IMR-90 (cell line): ENCODE data around the gene KHDRBS1. TPM values are rescaled to one million over a fixed set of nuclear protein-coding genes. Genes with fewer than 3 reads are reported as not detected.

Experiments
- ATAC-seq: fragments of 200-7000 bp; cut with Tn5 transposase; 2 replicates; pipeline ENCODE4 v1.9.1; 2020; ENCODE audit warnings: low read depth, mild to moderate bottlenecking, moderate library complexity
- BruUV-seq: library from RNA; stranded (reverse); fragments of 400-500 nt; replicated peaks from 2 replicates; lab custom pipeline; 2021; lab: Mats Ljungman, UMichigan
- CTCF ChIA-PET: fragments of 300-600 bp; formaldehyde crosslinking; extraction: SDS; loops from one replicate; lab custom pipeline; 2021; ENCODE audit warnings: antibody characterized with exemption; lab: Yijun Ruan, JAX
- POLR2A ChIA-PET: fragments of 300-600 bp; sonication (Branson Sonifier 250); formaldehyde crosslinking; loops from one replicate; lab custom pipeline; 2022; ENCODE audit warnings: antibody characterized with exemption; ENCODE audit not compliant: unreplicated experiment; lab: Charles Lee
- DNase-seq: peaks from one replicate; pipeline ENCODE4 v3.0.0; 2013
- H2AFZ ChIP-seq: replicated peaks from 2 replicates; pipeline ENCODE3; 2013; ENCODE audit warnings: low read length, mild to moderate bottlenecking; ENCODE audit not compliant: poor library complexity
- H2AK5ac ChIP-seq: 2 replicates; pipeline ENCODE4 v1.6.1; 2013; ENCODE audit warnings: low read depth, low read length, inconsistent platforms
- H2AK9ac ChIP-seq: replicated peaks from 2 replicates; pipeline ENCODE3; 2013; ENCODE audit warnings: mild to moderate bottlenecking, low read depth, low read length, moderate library complexity; ENCODE audit not compliant: poor library complexity
- H2BK120ac ChIP-seq: 2 replicates; pipeline ENCODE4 v1.6.1; 2013; ENCODE audit warnings: low read depth, low read length, inconsistent platforms
- H2BK15ac ChIP-seq: 3 replicates; pipeline ENCODE4 v1.6.1; 2013; ENCODE audit warnings: low read depth, low read length, inconsistent platforms
- H2BK20ac ChIP-seq: 2 replicates; pipeline ENCODE4 v1.6.1; 2013; ENCODE audit warnings: low read depth, mild to moderate bottlenecking, inconsistent platforms, low read length, moderate library complexity
- H2BK5ac ChIP-seq: 2 replicates; pipeline ENCODE4 v1.6.1; 2013; ENCODE audit warnings: mild to moderate bottlenecking, low read depth, low read length, inconsistent platforms; ENCODE audit not compliant: poor library complexity, severe bottlenecking
- H3K14ac ChIP-seq: replicated peaks from 2 replicates; pipeline ENCODE4 v1.6.1; 2013; ENCODE audit warnings: low read depth, low read length, inconsistent platforms
- H3K18ac ChIP-seq: 2 replicates; pipeline ENCODE4 v1.6.1; 2013; ENCODE audit warnings: low read depth, low read length, control low read depth
- H3K23ac ChIP-seq: 2 replicates; pipeline ENCODE4 v1.6.1; 2013; ENCODE audit warnings: low read depth, low read length, inconsistent platforms
- H3K27ac ChIP-seq: 2 replicates; pipeline ENCODE4 v1.5.1; 2013; ENCODE audit warnings: mild to moderate bottlenecking, control low read depth, low read length; ENCODE audit not compliant: insufficient read depth
- H3K27me3 ChIP-seq: 2 replicates; pipeline ENCODE4 v1.6.1; 2013; ENCODE audit warnings: low read length; ENCODE audit not compliant: control insufficient read depth, insufficient read depth
- H3K36me3 ChIP-seq: 2 replicates; pipeline ENCODE4 v1.6.1; 2013; ENCODE audit warnings: low read length, mixed read lengths; ENCODE audit not compliant: control insufficient read depth, insufficient read depth
- H3K4ac ChIP-seq: 2 replicates; pipeline ENCODE4 v1.6.1; 2013; ENCODE audit warnings: low read depth, low read length, inconsistent platforms
- H3K4me1 ChIP-seq: 2 replicates; pipeline ENCODE4 v1.6.1; 2013; ENCODE audit warnings: low read length, mixed read lengths; ENCODE audit not compliant: control insufficient read depth, insufficient read depth
- H3K4me2 ChIP-seq: 2 replicates; pipeline ENCODE4 v1.6.1; 2013; ENCODE audit warnings: low read depth, mild to moderate bottlenecking, control low read depth, low read length, moderate library complexity
- H3K4me3 ChIP-seq: 2 replicates; pipeline ENCODE4 v1.5.1; 2013; ENCODE audit warnings: low read depth, mild to moderate bottlenecking, control low read depth, low read length, moderate library complexity; ENCODE audit not compliant: insufficient read depth
- H3K56ac ChIP-seq: 2 replicates; pipeline ENCODE4 v1.6.1; 2013; ENCODE audit warnings: low read length, inconsistent platforms; ENCODE audit not compliant: insufficient read depth; ENCODE audit errors: extremely low read depth
- H3K79me1 ChIP-seq, 2 experiments: 2 replicates each; pipeline ENCODE4 v1.6.1; 2013; ENCODE audit warnings: low read length in 2 of 2, inconsistent platforms in 1 of 2, low read depth in 1 of 2
- H3K9ac ChIP-seq: 2 replicates; pipeline ENCODE4 v1.6.1; 2013; ENCODE audit warnings: low read depth, low read length, control low read depth
- H3K9me1 ChIP-seq: 2 replicates; pipeline ENCODE4 v1.6.1; 2013; ENCODE audit warnings: low read length, inconsistent platforms; ENCODE audit not compliant: insufficient read depth
- H3K9me3 ChIP-seq: 2 replicates; pipeline ENCODE4 v1.6.1; 2013; ENCODE audit warnings: low read length; ENCODE audit not compliant: control insufficient read depth, insufficient read depth
- H4K20me1 ChIP-seq: 2 replicates; pipeline ENCODE4 v1.6.1; 2013; ENCODE audit warnings: low read length, inconsistent platforms; ENCODE audit not compliant: insufficient read depth
- H4K5ac ChIP-seq: 2 replicates; pipeline ENCODE4 v1.6.1; 2013; ENCODE audit warnings: mild to moderate bottlenecking, low read depth, low read length, control low read depth
- H4K8ac ChIP-seq, 2 experiments: 2 replicates each; pipeline ENCODE4 v1.6.1; 2013; ENCODE audit warnings: low read depth in 2 of 2, low read length in 2 of 2, control low read depth in 1 of 2, inconsistent platforms in 1 of 2
- H4K91ac ChIP-seq: 2 replicates; pipeline ENCODE4 v1.6.1; 2013; ENCODE audit warnings: low read depth, low read length, inconsistent platforms; ENCODE audit not compliant: insufficient read depth
- BHLHE40 ChIP-seq: fragments of 150-350 bp; IDR thresholded peaks from 2 replicates; pipeline ENCODE4 v1.6.1; 2016; ENCODE audit warnings: mild to moderate bottlenecking, low read depth, low read length
- CEBPB ChIP-seq: IDR thresholded peaks from 2 replicates; pipeline ENCODE4 v1.6.1; 2012; ENCODE audit warnings: low read depth, low read length, improper control_type of control experiment
- CHD1 ChIP-seq: IDR thresholded peaks from 2 replicates; pipeline ENCODE4 v1.6.1; 2012; ENCODE audit warnings: low read depth, low read length, improper control_type of control experiment
- CTCF ChIP-seq: conservative IDR thresholded peaks from 2 replicates; pipeline ENCODE4 v1.5.1; 2012; ENCODE audit warnings: mild to moderate bottlenecking, low read depth, low read length, improper control_type of control experiment
- FOS ChIP-seq: fragments of 150-350 bp; IDR thresholded peaks from 2 replicates; pipeline ENCODE4 v1.6.1; 2016; ENCODE audit warnings: low read depth, low read length
- MAFK ChIP-seq: IDR thresholded peaks from 2 replicates; pipeline ENCODE4 v1.6.1; 2012; ENCODE audit warnings: low read depth, low read length, improper control_type of control experiment
- MAZ ChIP-seq: IDR thresholded peaks from 2 replicates; pipeline ENCODE4 v1.6.1; 2012; ENCODE audit warnings: low read depth, mild to moderate bottlenecking, low read length, improper control_type of control experiment, moderate library complexity, borderline replicate concordance
- MXI1 ChIP-seq: IDR thresholded peaks from 2 replicates; pipeline ENCODE4 v1.6.1; 2012; ENCODE audit warnings: low read depth, mild to moderate bottlenecking, low read length, moderate library complexity, borderline replicate concordance
- NFE2L2 ChIP-seq: fragments of 150-350 bp; IDR thresholded peaks from 2 replicates; pipeline ENCODE4 v1.6.1; 2016; ENCODE audit warnings: low read depth, mild to moderate bottlenecking, low read length
- POLR2A ChIP-seq: IDR thresholded peaks from 2 replicates; pipeline ENCODE4 v1.6.1; 2012; ENCODE audit warnings: mild to moderate bottlenecking, low read depth, low read length
- RAD21 ChIP-seq: IDR thresholded peaks from 2 replicates; pipeline ENCODE4 v1.6.1; 2012; ENCODE audit warnings: low read length, improper control_type of control experiment
- RCOR1 ChIP-seq: IDR thresholded peaks from 2 replicates; pipeline ENCODE4 v1.6.1; 2012; ENCODE audit warnings: mild to moderate bottlenecking, low read length, improper control_type of control experiment; ENCODE audit not compliant: insufficient replicate concordance
- RFX5 ChIP-seq: IDR thresholded peaks from 2 replicates; pipeline ENCODE4 v1.8.0; 2012; ENCODE audit warnings: low read depth, mild to moderate bottlenecking, low read length, moderate library complexity
- SMC3 ChIP-seq: fragments of 150-350 bp; IDR thresholded peaks from 2 replicates; pipeline ENCODE4 v1.6.1; 2016; ENCODE audit warnings: low read depth, mild to moderate bottlenecking, antibody characterized with exemption, low read length, moderate library complexity
- USF2 ChIP-seq: fragments of 150-350 bp; IDR thresholded peaks from 2 replicates; pipeline ENCODE4 v1.6.1; 2017; ENCODE audit warnings: mild to moderate bottlenecking, antibody characterized with exemption, low read length, low read depth
- WGBS, 2 experiments: methylation state at CpG; one replicate each; pipeline versions ENCODE4 v1.1.5 to v1.1.7; 2013; ENCODE audit warnings: missing lambda C conversion rate in 2 of 2; ENCODE audit not compliant: insufficient read length in 1 of 2; ENCODE audit errors: extremely low coverage in 2 of 2; 5-methylcytosine and 5-hydroxymethylcytosine counted together
- dilution Hi-C: fragments of 300-500 bp; cut with HindIII; formaldehyde crosslinking; loops from one replicate; pipeline ENCODE4 v1.14.3; 2018; ENCODE audit warnings: low sequenced_read_pairs; ENCODE audit not compliant: unreplicated experiment
- in situ Hi-C: fragments of 300-500 bp; cut with MboI; formaldehyde crosslinking; loops from 3 replicates; pipeline ENCODE4 v1.14.3; 2019; ENCODE audit warnings: low sequenced_read_pairs, inconsistent platforms, mixed read lengths
- intact Hi-C: fragments of 100-400 bp; cut with micrococcal nuclease; formaldehyde crosslinking; loops from 2 replicates; pipeline ENCODE4 v1.10.0; 2022
- polyA plus RNA-seq, 3 experiments: library from polyadenylated mRNA; depleted of rRNA; stranded (reverse); fragments of >200 nt; gene quantifications; 2 replicates each; pipeline ENCODE4 v1.2.3, GENCODE V29; 2012; ENCODE audit warnings: low replicate concordance in 1 of 3
- total RNA-seq: library from RNA; depleted of rRNA; stranded (reverse); fragments of >200 nt; gene quantifications from 2 replicates; pipeline ENCODE4 v1.2.3, GENCODE V29; 2012
- TF ChIP-seq, protein P1 (sequence below): fragments of 150-350 bp; IDR thresholded peaks from 2 replicates; pipeline ENCODE4 v1.6.1; 2016; ENCODE audit warnings: low read depth, mild to moderate bottlenecking, low read length, moderate library complexity, borderline replicate concordance

KHDRBS1 gene
- total and polyA plus RNA-seq, 2 of the 4 experiments (the other 2 are of a cell fraction), result 33.7 to 67.6 TPM

- H3K9ac ChIP-seq, result no peak overlapping the region
- POLR2A ChIA-PET, result no interaction called here
- no peak overlapping the region for H2BK5ac ChIP-seq
Measured at GRCh38 chr1:32005522-32005921, 8.1 kb upstream of the KHDRBS1 start.

More at GRCh38 chr1:32005522-32005921, 8.1 kb upstream of the KHDRBS1 start:
- Histone ChIP-seq H4K91ac (no peak overlapping the region), H3K27me3 (no peaks in the 10 kb centered on the region), H3K36me3 (no peaks in the 10 kb centered on the region), H4K8ac (no peak overlapping the region), H4K5ac (no peak overlapping the region), H3K9me3 (no peaks in the 10 kb centered on the region), H2BK20ac (no peak overlapping the region), H3K9me1 (no peaks in the 10 kb centered on the region), H2AK9ac (no peak overlapping the region), H3K18ac (no peak overlapping the region), H3K23ac (no peak overlapping the region), H3K56ac (no peak overlapping the region), H2BK15ac (no peak overlapping the region), H2BK120ac (no peak overlapping the region), H4K20me1 (no peaks in the 10 kb centered on the region; the same call in 1 of the 2 replicates), H3K4me3 (no peak overlapping the region), H2AFZ (no peak overlapping the region), H3K4ac (no peak overlapping the region), H3K4me1 (no peaks in the 10 kb centered on the region; the same call in 1 of the 2 replicates), H3K4me2 (no peak overlapping the region), H3K14ac (no peak overlapping the region), H2AK5ac (no peak overlapping the region), H3K79me1 (no peaks in the 10 kb centered on the region), H3K27ac (no peak overlapping the region)
- ATAC-seq, result no peak
- 90% methylated on average over 1 of the region's 3 CpGs; no CpG with 5 or more reads in 1 of the 2 experiments for WGBS, 2 experiments
- dilution Hi-C loops, result no loop called here
- CTCF ChIA-PET, result interaction anchor here (1.1 kb wide), 1 partner anchor 8 kb away, joined by 5 read pairs; the partner anchor contains the start of gene KHDRBS1
- no peak for DNase-seq
- TF ChIP-seq CTCF, result no peak
- no peak for TF ChIP-seq FOS
- no peak for TF ChIP-seq RFX5
- no peak for TF ChIP-seq RAD21
- no peak for TF ChIP-seq USF2
- no peak for TF ChIP-seq RCOR1
- no peak for TF ChIP-seq CEBPB
- no peak for TF ChIP-seq CHD1
- TF ChIP-seq SMC3, result no peak
- TF ChIP-seq NFE2L2, result no peak
- no peak for TF ChIP-seq POLR2A
- TF ChIP-seq, protein P1, sequence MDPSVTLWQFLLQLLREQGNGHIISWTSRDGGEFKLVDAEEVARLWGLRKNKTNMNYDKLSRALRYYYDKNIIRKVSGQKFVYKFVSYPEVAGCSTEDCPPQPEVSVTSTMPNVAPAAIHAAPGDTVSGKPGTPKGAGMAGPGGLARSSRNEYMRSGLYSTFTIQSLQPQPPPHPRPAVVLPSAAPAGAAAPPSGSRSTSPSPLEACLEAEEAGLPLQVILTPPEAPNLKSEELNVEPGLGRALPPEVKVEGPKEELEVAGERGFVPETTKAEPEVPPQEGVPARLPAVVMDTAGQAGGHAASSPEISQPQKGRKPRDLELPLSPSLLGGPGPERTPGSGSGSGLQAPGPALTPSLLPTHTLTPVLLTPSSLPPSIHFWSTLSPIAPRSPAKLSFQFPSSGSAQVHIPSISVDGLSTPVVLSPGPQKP, result no peak
- TF ChIP-seq MXI1, result no peak
- no peak for TF ChIP-seq MAZ
- no peak for TF ChIP-seq MAFK
- no peak for TF ChIP-seq BHLHE40
- BruUV-seq, result no TSS peak
- in situ Hi-C loops, result no loop called here
- intact Hi-C loops, result no loop called here
